GM18520 (cell line): ENCODE data around the gene SERAC1.

Experiments
- ATAC-seq: cut with Tn5 transposase; IDR thresholded peaks from one replicate; pipeline ENCODE4 v1.9.1; 2021; ENCODE audit not compliant: unreplicated experiment

SERAC1 gene

GRCh38 chr6:158060455-158061360, 107.4 kb downstream of the SERAC1 start:
- ATAC-seq: no peak
